HG02973 (cell line): ENCODE results near the gene GPHN.

ENCODE experiments used
- ATAC-seq: cut with Tn5 transposase; IDR thresholded peaks from one replicate; pipeline ENCODE4 v1.9.1; 2021; ENCODE audit warnings: moderate library complexity; ENCODE audit not compliant: unreplicated experiment

GPHN gene

GRCh38 chr14:66507722-66508546, at the start of gene GPHN:
Gene GPHN (plus strand): TSS chr14:66508147.
- peak; percentile 77 for ATAC-seq

DNA sequence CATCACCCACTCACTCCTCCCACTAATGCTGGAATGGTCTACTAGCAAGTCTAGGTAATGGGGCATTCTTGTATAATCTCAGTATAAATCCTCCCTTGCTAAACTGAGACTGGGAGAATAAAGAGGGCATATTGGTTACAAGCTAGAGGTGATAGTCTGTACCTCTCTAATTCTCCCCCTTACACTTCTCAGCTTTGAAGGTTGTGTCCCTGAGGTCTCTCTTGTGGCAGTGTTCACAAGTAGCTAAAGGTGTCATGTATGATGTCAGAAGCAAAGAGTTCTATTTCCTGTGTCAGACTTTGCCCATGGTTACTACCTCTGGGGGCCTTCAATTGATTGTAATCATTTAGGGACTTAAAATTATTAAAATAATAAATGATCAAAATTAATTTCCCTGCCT, 48.3 kb upstream of the GPHN start:
- ATAC-seq, result no peak

GRCh38 chr14:66464261-66464660, 43.7 kb upstream of the GPHN start:
- no peak for ATAC-seq

DNA sequence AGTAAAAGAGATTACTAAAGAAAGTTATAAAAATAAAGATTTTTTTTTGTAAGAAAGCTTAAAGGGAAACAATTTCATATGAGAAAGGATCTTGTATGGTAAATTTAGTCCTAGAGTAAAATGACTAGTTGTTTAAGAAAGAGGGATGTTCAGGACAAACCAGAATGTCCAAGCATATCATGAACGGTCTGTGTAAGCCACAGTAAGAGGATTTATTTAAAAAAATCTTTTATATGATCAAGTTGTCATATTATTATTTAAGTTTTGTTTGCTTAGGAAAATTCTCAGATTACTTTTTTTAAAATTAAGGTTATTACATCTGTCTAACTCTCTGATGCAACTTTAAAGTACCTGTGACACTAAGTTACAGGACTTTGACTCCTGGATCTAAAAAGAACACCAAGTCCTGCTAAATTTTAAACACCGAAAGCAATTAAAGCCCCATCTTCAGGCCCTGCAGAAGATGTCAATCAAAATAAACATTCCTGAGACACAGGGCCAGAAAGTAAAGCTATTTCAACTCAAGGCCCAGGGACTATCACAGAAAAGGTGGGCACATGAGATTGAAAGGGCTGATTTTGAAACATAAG, 39.1 kb upstream of the GPHN start:
- no peak for ATAC-seq

GRCh38 chr14:66471584-66471983, 36.4 kb upstream of the GPHN start:
- no peak for ATAC-seq

GRCh38 chr14:66472251-66472650, 35.7 kb upstream of the GPHN start:
- no peak for ATAC-seq

- no peak for ATAC-seq
Observed at GRCh38 chr14:66473223-66473622, 34.7 kb upstream of the GPHN start.

GRCh38 chr14:66476964-66477363, 31.0 kb upstream of the GPHN start:
- no peak for ATAC-seq

DNA sequence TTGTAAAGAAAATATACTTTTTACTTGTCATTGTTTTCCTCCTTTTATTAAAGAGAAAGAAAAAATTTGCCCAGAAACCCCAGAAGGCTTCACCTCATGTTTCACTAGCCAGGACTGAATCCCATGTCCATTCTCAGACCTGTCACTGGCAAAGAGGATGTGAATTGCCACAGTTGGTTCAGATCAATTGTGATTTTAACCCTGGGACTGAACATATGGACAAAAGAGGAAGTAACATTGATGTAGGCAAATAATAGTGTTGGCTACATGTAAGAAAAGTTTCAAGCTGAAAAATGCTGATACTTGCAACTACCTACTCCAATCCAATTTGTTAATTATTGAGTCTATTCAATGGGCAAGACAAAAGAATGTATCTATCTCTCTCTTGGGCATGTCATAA, 30.4 kb upstream of the GPHN start:
- no peak for ATAC-seq

DNA sequence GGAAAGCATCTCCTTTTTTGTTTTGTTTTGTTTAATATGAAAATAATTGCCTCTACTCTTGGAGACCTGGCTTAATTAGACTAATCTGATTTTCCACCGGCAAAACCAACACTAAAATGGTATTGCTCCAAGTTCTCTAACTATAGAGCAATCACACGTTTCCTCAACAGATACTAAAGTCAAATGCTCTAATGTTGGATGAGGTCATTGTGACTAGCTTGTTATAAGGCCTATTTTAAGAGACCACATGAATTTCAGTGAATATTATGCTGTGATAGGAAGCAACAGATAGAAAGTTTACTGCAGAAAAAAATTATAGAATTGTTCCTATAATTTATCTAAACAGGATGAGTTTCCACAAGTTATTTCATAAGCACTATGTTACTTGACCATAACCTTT, 25.1 kb upstream of the GPHN start:
- no peak for ATAC-seq

- no peak for ATAC-seq
Observed at GRCh38 chr14:66483322-66483721, 24.6 kb upstream of the GPHN start.

DNA sequence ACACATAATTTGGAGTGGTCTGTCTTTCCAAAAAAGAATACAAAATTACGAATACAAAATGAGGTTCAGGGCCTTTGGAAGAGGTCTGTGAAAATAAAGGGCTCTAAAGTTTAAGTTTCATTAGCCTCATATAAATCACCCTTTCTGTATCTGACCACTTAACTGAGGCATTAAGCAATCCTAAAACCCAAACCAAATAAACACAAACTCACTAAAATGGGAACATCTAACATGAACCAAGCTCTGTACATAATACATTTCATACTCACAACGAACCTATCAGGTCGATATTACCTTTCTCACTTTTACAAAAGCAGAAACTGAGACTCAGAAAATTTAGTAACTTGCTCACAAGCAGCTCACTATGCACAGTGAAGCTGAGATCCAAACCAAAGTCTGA, 22.9 kb upstream of the GPHN start:
- ATAC-seq, result no peak

- ATAC-seq, result no peak
Observed at GRCh38 chr14:66485910-66486421, 22.0 kb upstream of the GPHN start, which contains the start of gene CCDC196. Gene CCDC196 (plus strand): TSS chr14:66486371. CDS start chr14:66486503, 132 bp downstream.

DNA sequence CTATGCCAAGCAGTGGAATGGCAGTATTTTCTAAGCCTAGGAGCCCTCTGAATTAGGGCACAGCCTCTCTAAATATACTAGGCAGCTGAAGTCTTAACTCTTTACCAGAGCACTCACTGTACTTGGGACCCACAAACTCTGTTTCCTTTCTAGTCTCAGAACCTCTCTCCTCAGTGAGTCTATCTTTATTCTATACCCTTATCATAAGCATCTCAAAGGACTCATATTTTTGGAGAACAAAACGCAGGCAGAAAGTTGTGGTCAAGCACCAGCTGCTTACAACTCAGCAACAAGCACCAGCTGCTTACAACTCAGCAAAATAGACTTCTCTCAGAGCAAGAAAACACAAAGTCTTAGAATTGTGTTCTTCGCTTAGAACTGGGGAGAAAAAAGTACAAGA, 20.8 kb upstream of the GPHN start:
- ATAC-seq, result no peak

GRCh38 chr14:66490143-66491111, 17.5 kb upstream of the GPHN start:
- ATAC-seq, result no peak

DNA sequence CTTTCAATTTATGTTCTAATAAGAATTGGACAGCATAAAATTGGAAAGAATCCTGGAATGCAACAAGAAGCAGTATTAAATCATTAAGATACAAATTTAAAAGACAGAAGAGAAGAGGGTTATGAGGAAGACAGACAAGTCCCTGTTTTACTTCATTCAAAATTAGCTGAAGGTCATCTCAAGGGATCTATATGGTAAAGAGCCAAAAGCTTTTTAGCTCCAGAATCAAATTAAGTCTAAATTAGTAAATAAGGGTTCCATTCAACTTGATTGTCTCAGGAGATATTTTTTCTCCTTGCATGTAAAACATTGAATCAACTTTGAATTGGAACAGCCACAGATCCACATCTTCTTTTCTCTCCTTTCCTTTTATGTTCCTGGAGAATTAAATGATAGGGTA, 14.2 kb upstream of the GPHN start:
- ATAC-seq, result no peak

DNA sequence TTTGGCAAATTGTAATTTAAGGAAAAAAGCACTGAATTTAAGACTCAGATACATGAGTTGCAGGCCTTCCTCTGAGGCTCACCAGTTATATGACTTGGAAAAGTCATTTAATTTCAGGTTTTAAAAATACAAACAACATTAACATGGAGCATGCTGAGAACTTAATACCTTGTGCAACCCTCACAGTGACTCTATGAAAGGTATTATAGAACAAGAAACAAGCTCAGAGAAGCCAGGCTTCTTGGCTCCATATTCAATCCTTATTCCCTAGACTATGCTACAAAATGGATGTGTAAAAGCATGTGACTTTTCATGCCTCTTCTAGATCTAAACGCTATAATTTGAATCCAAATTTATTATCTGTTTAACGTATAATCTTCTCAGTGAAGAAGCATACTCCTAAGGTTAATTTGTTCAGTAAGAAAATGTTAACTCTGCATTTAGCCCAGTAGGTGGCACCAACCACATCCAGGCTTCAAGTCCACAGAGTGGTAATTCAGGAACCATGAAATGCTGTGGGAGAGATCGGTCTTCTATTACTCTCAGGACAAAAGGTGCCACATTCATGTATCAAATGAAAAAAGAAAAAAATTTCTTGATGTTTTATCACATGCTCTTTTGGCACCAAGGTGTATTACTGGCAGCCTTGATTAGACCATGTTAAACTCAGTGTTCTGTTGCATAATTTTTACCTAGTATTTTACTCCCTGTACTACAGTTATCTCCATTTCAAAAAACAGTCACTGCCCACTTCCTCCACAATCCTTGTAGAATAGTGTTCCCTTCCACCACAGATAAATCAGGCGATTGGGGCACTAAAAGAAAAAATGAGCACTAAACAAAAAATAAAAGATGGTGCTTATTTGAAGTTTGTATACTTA, 12.5 kb upstream of the GPHN start:
- peak; percentile 70 for ATAC-seq

DNA sequence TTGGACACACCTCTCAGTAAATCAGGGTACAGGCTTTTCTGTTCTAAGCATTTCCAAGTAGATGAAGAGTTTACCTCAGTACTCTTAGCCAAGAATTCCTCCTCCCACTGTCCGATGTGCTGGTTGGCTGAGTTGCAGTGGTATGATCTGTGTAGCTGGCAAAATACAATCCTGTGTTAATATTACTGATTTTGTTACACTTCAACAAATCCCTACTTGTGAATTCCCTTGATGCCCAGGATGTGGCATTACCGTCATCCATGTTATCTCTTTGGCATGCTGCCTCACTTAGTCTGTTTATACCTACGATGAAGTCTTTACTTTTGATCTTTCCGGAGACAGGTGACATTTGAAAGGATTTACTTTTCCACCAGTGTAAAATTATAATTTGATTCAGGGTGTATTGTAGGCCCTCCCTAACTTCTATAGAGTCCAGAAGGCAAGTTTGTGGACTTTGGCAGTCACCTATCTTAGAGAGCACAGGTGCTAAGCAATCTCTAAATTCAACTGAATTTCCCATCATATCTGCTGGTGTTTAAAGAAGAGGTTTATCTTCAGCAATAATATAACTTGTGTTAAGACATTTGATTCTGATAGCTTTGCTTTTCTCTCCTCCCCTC, 11.6 kb upstream of the GPHN start:
- ATAC-seq, result no peak

GRCh38 chr14:66496911-66497310, 11.0 kb upstream of the GPHN start:
- no peak for ATAC-seq

- ATAC-seq, result no peak
Observed at GRCh38 chr14:66498311-66498710, 9.6 kb upstream of the GPHN start.
